SK-N-SH (cell line): ENCODE measurements around the gene DIAPH2. TPM values are rescaled to one million over a fixed set of nuclear protein-coding genes. Genes with fewer than 3 reads are reported as not detected.

Experiments
- CTCF ChIA-PET: fragments of 300-600, 350-600 bp; formaldehyde crosslinking; extraction: SDS; loops from one replicate; lab custom pipeline; 2021; lab: Yijun Ruan, JAX
- POLR2A ChIA-PET: fragments of 350-600 bp; sonication (Branson Sonifier 250); formaldehyde crosslinking; extraction: SDS; loops from one replicate; lab custom pipeline; 2020; ENCODE audit warnings: antibody characterized with exemption, inconsistent platforms; lab: Yijun Ruan, JAX
- DNase-seq: peaks from one replicate; pipeline ENCODE4 v3.0.0; 2012
- H2AFZ ChIP-seq: fragments of 200-600 bp; sonication (generic); 2 replicates; pipeline ENCODE4 v1.8.1; 2016; ENCODE audit warnings: antibody characterized with exemption, mild to moderate bottlenecking, low read depth
- H3F3A ChIP-seq: fragments of 200-600 bp; sonication (generic); replicated peaks from 2 replicates; pipeline ENCODE3; 2016; ENCODE audit warnings: antibody characterized with exemption, mild to moderate bottlenecking; ENCODE audit not compliant: insufficient read depth
- H3K27ac ChIP-seq, 2 experiments: fragments of 200-500 bp in 1 of 2; fragments of 200-600 bp in 1 of 2; sonication (Bioruptor generic) in 1 of 2; sonication (generic), shearing (Covaris generic) in 1 of 2; 2 replicates each; pipeline versions ENCODE4 v1.5.1 to v1.6.1; 2014 to 2016; ENCODE audit warnings: low read depth in 2 of 2, inconsistent platforms in 1 of 2, low read length in 1 of 2, mild to moderate bottlenecking in 1 of 2, mixed read lengths in 1 of 2
- H3K27me3 ChIP-seq: fragments of 200-600 bp; sonication (generic), shearing (Covaris generic); 2 replicates; pipeline ENCODE4 v1.6.1; 2016; ENCODE audit warnings: mixed run types; ENCODE audit not compliant: insufficient read depth
- H3K36me3 ChIP-seq, 2 experiments: fragments of 200-500 bp in 1 of 2; fragments of 200-600 bp in 1 of 2; sonication (Bioruptor generic) in 1 of 2; sonication (generic) in 1 of 2; replicated peaks in 1 of 2; 2 replicates each; pipeline versions ENCODE3 to v1.5.1; 2014 to 2016; ENCODE audit warnings: low read length in 1 of 2, mild to moderate bottlenecking in 1 of 2; ENCODE audit not compliant: insufficient read depth in 2 of 2, control insufficient read depth in 1 of 2
- H3K4me1 ChIP-seq, 2 experiments: fragments of 200-500 bp in 1 of 2; fragments of 200-600 bp in 1 of 2; sonication (Bioruptor generic) in 1 of 2; sonication (generic), shearing (Covaris generic) in 1 of 2; 2 replicates each; pipeline versions ENCODE4 v1.5.1 to v1.6.1; 2014 to 2016; ENCODE audit warnings: low read depth in 1 of 2, low read length in 1 of 2, mixed run types in 1 of 2; ENCODE audit not compliant: insufficient read depth in 2 of 2, control insufficient read depth in 1 of 2
- H3K4me2 ChIP-seq: fragments of 200-600 bp; sonication (generic), shearing (Covaris generic); 2 replicates; pipeline ENCODE4 v1.6.1; 2017; ENCODE audit warnings: mixed run types
- H3K4me3 ChIP-seq, 2 experiments: fragments of 200-500 bp in 1 of 2; fragments of 200-600 bp in 1 of 2; sonication (Bioruptor generic) in 1 of 2; sonication (generic), shearing (Covaris generic) in 1 of 2; 2 replicates each; pipeline versions ENCODE4 v1.5.1 to v1.8.1; 2014 to 2016; ENCODE audit warnings: low read depth in 2 of 2, inconsistent platforms in 1 of 2, low read length in 1 of 2, mild to moderate bottlenecking in 1 of 2, mixed read lengths in 1 of 2, moderate library complexity in 1 of 2
- H3K79me2 ChIP-seq: fragments of 200-600 bp; sonication (generic); 2 replicates; pipeline ENCODE4 v1.8.1; 2017; ENCODE audit warnings: mild to moderate bottlenecking; ENCODE audit not compliant: insufficient read depth
- H3K9ac ChIP-seq: fragments of 200-600 bp; sonication (generic); 2 replicates; pipeline ENCODE4 v1.6.1; 2017; ENCODE audit warnings: mixed run types
- H3K9me2 ChIP-seq: fragments of 200-600 bp; sonication (generic); 2 replicates; pipeline ENCODE4 v1.6.1; 2017; ENCODE audit warnings: mixed run types
- H3K9me3 ChIP-seq: fragments of 200-600 bp; sonication (generic); 2 replicates; pipeline ENCODE4 v1.6.1; 2017; ENCODE audit warnings: mixed run types, mild to moderate bottlenecking, moderate library complexity
- H4K20me1 ChIP-seq: fragments of 200-600 bp; sonication (generic); 2 replicates; pipeline ENCODE4 v1.6.1; 2017; ENCODE audit warnings: mild to moderate bottlenecking, mixed run types; ENCODE audit not compliant: insufficient read depth
- ELF1 ChIP-seq: IDR thresholded peaks from 2 replicates; pipeline ENCODE4 v1.4.0; 2012
- EZH2phosphoT487 ChIP-seq: fragments of 200-600 bp; sonication (generic); IDR thresholded peaks from 2 replicates; pipeline ENCODE4 v1.6.1; 2017; ENCODE audit warnings: low read depth, mixed run types, mild to moderate bottlenecking, antibody characterized with exemption, moderate library complexity, borderline replicate concordance
- FOXJ3 ChIP-seq: sonication (generic); formaldehyde crosslinking; IDR thresholded peaks from 2 replicates; pipeline ENCODE4 v1.5.1; 2020; ENCODE audit warnings: mild to moderate bottlenecking, missing genetic modification reagents
- FOXM1 ChIP-seq: IDR thresholded peaks from 2 replicates; pipeline ENCODE4 v1.4.0; 2012; ENCODE audit warnings: low read depth, mild to moderate bottlenecking
- POLR2AphosphoS5 ChIP-seq: IDR thresholded peaks from 2 replicates; pipeline ENCODE4 v1.6.1; 2012; ENCODE audit warnings: low read depth, low read length
- RCOR1 ChIP-seq: fragments of 150-350 bp; IDR thresholded peaks from 2 replicates; pipeline ENCODE4 v1.6.1; 2017; ENCODE audit warnings: antibody characterized with exemption, low read length
- RXRA ChIP-seq: IDR thresholded peaks from 2 replicates; pipeline ENCODE4 v1.4.0; 2012; ENCODE audit warnings: low read depth, mild to moderate bottlenecking, borderline replicate concordance
- SIN3A ChIP-seq: IDR thresholded peaks from 2 replicates; pipeline ENCODE4 v1.6.1; 2012; ENCODE audit warnings: low read depth, mild to moderate bottlenecking, low read length, moderate library complexity, borderline replicate concordance
- TAF1 ChIP-seq: IDR thresholded peaks from 2 replicates; pipeline ENCODE4 v1.6.1; 2012; ENCODE audit warnings: low read depth, mild to moderate bottlenecking, low read length, moderate library complexity, borderline replicate concordance
- TEAD4 ChIP-seq: IDR thresholded peaks from 2 replicates; pipeline ENCODE4 v1.4.0; 2012; ENCODE audit warnings: mild to moderate bottlenecking, borderline replicate concordance; ENCODE audit not compliant: insufficient read depth
- WGBS: methylation state at CpG from one replicate; pipeline ENCODE4 v1.1.6; 2017; ENCODE audit warnings: low lambda C conversion rate; 5-methylcytosine and 5-hydroxymethylcytosine counted together
- polyA plus RNA-seq, 3 experiments: library from polyadenylated mRNA; depleted of rRNA; stranded (reverse); fragments of >200 nt; gene quantifications; 2 replicates each; pipeline ENCODE4 v1.2.3, GENCODE V29; 2012
- TF ChIP-seq, protein P1 (sequence below): IDR thresholded peaks from 2 replicates; pipeline ENCODE4; 2012
- TF ChIP-seq, protein P2 (sequence below): IDR thresholded peaks from 2 replicates; pipeline ENCODE4 v1.4.0; 2012; ENCODE audit warnings: low read depth
- TF ChIP-seq, protein P3 (sequence below): IDR thresholded peaks from 2 replicates; pipeline ENCODE4 v1.6.1; 2012; ENCODE audit warnings: mild to moderate bottlenecking, low read depth, low read length, moderate library complexity
- TF ChIP-seq, protein P4 (sequence below): fragments of 200-600 bp; sonication (generic); IDR thresholded peaks from 2 replicates; pipeline ENCODE4 v1.6.1; 2017; ENCODE audit warnings: antibody characterized with exemption, mild to moderate bottlenecking, moderate library complexity

DIAPH2 gene
- polyA plus RNA-seq, 1 of the 3 experiments (the other 2 are of a cell fraction) = 1.1 TPM

DNA sequence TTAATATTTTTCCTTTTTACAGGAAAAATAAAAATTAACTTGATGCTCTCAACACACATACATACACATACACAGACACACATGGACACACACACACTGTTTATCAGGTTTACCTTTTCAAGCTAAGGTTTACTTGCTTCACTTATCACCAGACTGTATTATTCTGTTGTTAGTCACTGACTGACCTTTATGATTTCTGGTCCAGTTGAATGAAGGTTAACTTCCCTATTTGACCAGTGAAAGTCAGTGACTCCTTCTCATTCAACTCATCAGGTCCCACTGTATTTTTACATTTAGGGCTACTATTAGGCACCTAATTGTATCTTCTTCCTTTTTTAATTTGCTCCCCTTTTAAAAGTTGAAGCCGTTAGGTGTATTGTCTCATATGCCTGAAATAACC lies 16.0 kb downstream of the DIAPH2 start (continued):
- TF ChIP-seq, protein P1, sequence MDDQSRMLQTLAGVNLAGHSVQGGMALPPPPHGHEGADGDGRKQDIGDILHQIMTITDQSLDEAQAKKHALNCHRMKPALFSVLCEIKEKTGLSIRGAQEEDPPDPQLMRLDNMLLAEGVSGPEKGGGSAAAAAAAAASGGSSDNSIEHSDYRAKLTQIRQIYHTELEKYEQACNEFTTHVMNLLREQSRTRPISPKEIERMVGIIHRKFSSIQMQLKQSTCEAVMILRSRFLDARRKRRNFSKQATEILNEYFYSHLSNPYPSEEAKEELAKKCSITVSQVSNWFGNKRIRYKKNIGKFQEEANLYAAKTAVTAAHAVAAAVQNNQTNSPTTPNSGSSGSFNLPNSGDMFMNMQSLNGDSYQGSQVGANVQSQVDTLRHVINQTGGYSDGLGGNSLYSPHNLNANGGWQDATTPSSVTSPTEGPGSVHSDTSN = no peak
- no peak for TF ChIP-seq RXRA
- TF ChIP-seq, protein P2, sequence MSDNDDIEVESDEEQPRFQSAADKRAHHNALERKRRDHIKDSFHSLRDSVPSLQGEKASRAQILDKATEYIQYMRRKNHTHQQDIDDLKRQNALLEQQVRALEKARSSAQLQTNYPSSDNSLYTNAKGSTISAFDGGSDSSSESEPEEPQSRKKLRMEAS = no peak
- TF ChIP-seq FOXM1 = no peak
- no peak for TF ChIP-seq ELF1

DNA sequence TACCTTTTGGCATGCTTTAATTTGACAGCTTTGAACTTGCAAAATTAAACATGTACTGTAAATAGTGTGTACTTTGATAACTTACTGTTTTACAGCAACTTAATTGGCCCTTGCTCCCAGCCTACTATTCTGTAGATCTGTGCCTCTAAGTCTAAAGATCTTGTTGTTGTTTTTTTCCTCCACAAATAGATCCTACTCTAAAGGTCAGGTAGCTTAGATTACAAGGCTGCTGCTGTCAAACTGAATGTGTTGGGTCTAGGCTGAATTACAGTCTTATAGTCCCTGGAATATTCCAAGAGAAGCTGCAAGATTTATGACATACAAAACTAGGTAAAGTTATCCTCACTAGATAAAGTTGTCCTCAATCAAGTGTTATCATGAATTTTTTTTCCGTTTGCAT lies 18.7 kb downstream of the DIAPH2 start:
- Histone ChIP-seq H4K20me1 (no peaks in the 10 kb centered on the region), H3F3A (no peaks in the 10 kb centered on the region), H3K4me1 (no peaks in the 10 kb centered on the region), H3K27me3 (no peaks in the 10 kb centered on the region), H3K79me2 (no peaks in the 10 kb centered on the region), H2AFZ (no peak overlapping the region)
- CTCF ChIA-PET = interaction anchor here (0.6 kb wide), 1 partner anchor 59 kb away, joined by 3 read pairs; no protein-coding TSS in a partner anchor
- WGBS = 37% methylated on average over 1 of the region's 1 CpG
- DNase-seq = no peak
- POLR2A ChIA-PET = interaction anchor here (0.7 kb wide), 1 partner anchor 323 kb away, joined by 3 read pairs; no protein-coding TSS in a partner anchor
- no peak for TF ChIP-seq SIN3A
- TF ChIP-seq FOXJ3 = no peak
- TF ChIP-seq, protein P3, sequence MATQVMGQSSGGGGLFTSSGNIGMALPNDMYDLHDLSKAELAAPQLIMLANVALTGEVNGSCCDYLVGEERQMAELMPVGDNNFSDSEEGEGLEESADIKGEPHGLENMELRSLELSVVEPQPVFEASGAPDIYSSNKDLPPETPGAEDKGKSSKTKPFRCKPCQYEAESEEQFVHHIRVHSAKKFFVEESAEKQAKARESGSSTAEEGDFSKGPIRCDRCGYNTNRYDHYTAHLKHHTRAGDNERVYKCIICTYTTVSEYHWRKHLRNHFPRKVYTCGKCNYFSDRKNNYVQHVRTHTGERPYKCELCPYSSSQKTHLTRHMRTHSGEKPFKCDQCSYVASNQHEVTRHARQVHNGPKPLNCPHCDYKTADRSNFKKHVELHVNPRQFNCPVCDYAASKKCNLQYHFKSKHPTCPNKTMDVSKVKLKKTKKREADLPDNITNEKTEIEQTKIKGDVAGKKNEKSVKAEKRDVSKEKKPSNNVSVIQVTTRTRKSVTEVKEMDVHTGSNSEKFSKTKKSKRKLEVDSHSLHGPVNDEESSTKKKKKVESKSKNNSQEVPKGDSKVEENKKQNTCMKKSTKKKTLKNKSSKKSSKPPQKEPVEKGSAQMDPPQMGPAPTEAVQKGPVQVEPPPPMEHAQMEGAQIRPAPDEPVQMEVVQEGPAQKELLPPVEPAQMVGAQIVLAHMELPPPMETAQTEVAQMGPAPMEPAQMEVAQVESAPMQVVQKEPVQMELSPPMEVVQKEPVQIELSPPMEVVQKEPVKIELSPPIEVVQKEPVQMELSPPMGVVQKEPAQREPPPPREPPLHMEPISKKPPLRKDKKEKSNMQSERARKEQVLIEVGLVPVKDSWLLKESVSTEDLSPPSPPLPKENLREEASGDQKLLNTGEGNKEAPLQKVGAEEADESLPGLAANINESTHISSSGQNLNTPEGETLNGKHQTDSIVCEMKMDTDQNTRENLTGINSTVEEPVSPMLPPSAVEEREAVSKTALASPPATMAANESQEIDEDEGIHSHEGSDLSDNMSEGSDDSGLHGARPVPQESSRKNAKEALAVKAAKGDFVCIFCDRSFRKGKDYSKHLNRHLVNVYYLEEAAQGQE = no peak
- no peak for TF ChIP-seq TEAD4
- TF ChIP-seq ELF1 = no peak
- no peak for TF ChIP-seq EZH2phosphoT487
- no peak for TF ChIP-seq RCOR1
- no peak for TF ChIP-seq TAF1
- TF ChIP-seq, protein P4, sequence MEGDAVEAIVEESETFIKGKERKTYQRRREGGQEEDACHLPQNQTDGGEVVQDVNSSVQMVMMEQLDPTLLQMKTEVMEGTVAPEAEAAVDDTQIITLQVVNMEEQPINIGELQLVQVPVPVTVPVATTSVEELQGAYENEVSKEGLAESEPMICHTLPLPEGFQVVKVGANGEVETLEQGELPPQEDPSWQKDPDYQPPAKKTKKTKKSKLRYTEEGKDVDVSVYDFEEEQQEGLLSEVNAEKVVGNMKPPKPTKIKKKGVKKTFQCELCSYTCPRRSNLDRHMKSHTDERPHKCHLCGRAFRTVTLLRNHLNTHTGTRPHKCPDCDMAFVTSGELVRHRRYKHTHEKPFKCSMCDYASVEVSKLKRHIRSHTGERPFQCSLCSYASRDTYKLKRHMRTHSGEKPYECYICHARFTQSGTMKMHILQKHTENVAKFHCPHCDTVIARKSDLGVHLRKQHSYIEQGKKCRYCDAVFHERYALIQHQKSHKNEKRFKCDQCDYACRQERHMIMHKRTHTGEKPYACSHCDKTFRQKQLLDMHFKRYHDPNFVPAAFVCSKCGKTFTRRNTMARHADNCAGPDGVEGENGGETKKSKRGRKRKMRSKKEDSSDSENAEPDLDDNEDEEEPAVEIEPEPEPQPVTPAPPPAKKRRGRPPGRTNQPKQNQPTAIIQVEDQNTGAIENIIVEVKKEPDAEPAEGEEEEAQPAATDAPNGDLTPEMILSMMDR = no peak
- TF ChIP-seq, protein P1 = no peak
- TF ChIP-seq POLR2AphosphoS5 = no peak
- TF ChIP-seq, all 33 proteins: peak for 0
- Histone ChIP-seq H3K9ac (no peak overlapping the region), H3K4me2 (no peak overlapping the region), H3K9me2 (no peaks in the 10 kb centered on the region), H3K9me3 (no peaks in the 10 kb centered on the region), H3K4me3 (no peak overlapping the region), H3K36me3 (no peaks in the 10 kb centered on the region), H3K27ac (peak overlapping the region in 1 of 2 experiments; percentile 65; a peak in 1 of 4 replicates)
